DND-41 (cell line): ENCODE results near the gene TBC1D22A.

Source experiments
- EZH2 ChIP-seq: IDR thresholded peaks from 3 replicates; pipeline ENCODE4 v1.6.1; 2012; ENCODE audit warnings: borderline replicate concordance, low read depth, mild to moderate bottlenecking, moderate library complexity, low read length, inconsistent platforms; ENCODE audit not compliant: severe bottlenecking
- TF ChIP-seq, protein P1 (sequence below): IDR thresholded peaks from 2 replicates; pipeline ENCODE4 v1.5.1; 2012; ENCODE audit warnings: borderline replicate concordance, low read length, moderate library complexity, mild to moderate bottlenecking; ENCODE audit not compliant: poor library complexity, severe bottlenecking; ENCODE audit errors: extremely low read depth

DNA sequence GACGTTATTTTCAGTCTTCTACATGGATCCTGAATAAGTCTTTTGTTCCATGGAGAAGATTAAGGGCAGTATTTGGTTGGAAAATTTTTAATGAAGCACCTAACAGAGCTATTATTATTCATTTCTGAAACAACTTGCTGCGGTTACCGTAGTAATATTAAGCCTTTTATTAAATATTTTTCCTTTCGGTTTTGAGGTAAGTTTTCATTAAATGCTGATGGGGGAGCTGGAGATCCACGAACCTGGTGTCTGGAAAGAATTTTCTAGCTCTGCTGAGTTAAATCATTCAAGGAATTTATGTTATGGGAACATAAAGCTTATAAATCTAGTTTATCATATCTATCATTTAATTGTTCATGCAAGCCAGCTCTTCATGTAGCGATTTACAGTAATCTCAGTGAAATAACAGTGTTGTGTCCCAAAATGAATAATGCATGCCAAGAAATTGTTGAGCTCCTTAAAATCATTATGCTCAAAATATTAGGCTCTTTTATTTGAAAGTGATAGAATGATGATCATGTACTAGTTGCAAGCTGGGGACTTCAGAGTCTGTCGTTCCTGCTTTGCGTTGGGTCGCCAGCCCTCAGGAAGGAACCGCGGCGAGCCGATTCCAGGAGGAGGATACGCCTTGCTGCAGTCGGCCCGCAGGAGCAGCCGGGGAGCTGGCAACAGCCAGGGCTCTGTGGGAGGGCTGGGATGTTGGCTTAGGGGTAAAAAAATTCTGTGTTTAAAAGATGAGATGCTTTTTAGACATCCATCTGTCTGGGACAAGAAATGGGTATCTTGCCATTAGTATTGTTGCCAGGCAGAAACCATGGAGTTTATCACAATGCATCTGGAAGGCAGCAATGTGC, 83.1 kb downstream of the TBC1D22A start:
- TF ChIP-seq, protein P1, sequence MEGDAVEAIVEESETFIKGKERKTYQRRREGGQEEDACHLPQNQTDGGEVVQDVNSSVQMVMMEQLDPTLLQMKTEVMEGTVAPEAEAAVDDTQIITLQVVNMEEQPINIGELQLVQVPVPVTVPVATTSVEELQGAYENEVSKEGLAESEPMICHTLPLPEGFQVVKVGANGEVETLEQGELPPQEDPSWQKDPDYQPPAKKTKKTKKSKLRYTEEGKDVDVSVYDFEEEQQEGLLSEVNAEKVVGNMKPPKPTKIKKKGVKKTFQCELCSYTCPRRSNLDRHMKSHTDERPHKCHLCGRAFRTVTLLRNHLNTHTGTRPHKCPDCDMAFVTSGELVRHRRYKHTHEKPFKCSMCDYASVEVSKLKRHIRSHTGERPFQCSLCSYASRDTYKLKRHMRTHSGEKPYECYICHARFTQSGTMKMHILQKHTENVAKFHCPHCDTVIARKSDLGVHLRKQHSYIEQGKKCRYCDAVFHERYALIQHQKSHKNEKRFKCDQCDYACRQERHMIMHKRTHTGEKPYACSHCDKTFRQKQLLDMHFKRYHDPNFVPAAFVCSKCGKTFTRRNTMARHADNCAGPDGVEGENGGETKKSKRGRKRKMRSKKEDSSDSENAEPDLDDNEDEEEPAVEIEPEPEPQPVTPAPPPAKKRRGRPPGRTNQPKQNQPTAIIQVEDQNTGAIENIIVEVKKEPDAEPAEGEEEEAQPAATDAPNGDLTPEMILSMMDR, result no peak
- TF ChIP-seq EZH2, result no peak
